Myometrial cell (primary cell): ENCODE data around the gene OR51Q1. TPM values are rescaled to one million over a fixed set of nuclear protein-coding genes. Genes with fewer than 3 reads are reported as not detected.

Experiments
- total RNA-seq: library from RNA; depleted of rRNA; stranded (reverse); fragments of >200 nt; gene quantifications from 2 replicates; pipeline ENCODE4 v1.2.3, GENCODE V29; 2015

The OR51Q1 gene, protein sequence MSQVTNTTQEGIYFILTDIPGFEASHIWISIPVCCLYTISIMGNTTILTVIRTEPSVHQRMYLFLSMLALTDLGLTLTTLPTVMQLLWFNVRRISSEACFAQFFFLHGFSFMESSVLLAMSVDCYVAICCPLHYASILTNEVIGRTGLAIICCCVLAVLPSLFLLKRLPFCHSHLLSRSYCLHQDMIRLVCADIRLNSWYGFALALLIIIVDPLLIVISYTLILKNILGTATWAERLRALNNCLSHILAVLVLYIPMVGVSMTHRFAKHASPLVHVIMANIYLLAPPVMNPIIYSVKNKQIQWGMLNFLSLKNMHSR
- not detected in 2 replicates for total RNA-seq

DNA sequence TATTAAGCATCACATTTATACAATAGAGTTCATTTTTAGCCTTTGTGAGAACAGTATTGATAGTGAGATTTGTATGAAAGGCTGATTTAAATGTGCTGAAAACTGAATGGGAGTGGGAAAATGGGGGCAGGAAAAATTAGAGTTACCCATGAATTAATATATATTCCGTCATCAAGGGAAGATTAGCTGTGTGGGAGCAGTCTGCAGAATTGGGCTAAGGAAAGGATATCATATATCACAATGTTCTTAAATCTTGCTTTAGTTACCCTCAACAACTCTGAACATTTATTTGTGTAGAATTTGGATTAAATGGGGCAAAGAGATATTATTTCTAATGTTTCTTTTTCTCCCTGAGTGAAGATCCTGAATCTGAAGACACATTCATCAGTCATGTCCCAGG is at the start of gene OR51Q1:
Gene OR51Q1, plus strand, starts transcription at position 301 of the 400 bp plus-strand sequence. Its CDS starts 90 bp downstream, at position 391.

DNA sequence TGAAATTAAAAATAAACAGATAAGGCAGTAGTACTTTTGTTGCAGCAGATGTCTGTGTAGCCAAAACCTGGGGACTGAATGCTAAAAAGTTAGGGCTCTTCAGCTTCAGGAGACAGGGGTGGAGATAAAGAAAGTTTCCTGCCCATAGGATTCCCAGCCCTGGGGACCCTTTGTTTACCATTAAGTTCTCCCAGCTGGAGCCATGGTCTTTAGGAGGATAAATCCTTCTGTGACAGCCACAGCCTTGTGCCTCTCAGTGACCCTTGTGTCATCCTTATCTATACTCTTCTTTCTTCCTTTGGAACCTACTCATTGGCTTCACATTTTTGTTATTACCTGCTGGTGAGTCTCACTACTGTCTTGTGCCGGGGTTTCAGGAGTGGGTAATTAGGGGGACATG is 38.3 kb upstream of the OR51Q1 start, which contains the start of gene OR51M1:
Gene OR51M1, plus strand, starts transcription at position 237 of the 400 bp plus-strand sequence. CDS start 5,587 bp downstream, outside the sequence.

DNA sequence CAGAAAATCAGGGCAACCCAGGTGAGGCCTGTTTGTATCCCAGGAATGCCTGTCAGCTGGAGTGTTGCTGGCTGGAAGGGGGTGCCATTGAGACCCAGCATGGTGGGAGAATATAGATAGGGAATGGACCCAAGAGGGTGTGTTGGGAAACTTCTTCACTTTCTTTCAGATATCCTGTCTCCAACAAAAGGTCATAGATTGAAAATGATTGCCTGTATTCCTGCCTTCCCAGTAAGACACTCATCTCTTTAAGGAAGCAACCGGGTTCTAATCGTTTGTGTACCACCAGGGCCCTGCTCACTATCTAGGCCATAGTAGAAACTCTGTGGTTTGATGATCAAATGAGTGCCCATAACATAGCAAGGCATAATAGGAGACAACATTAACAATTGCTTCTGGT is 19.5 kb downstream of the OR51Q1 start, which contains the start of gene OR51I1:
Gene OR51I1, minus strand, starts transcription at position 101 of the 400 bp plus-strand sequence. Its CDS starts 0 bp downstream, at position 101.

DNA sequence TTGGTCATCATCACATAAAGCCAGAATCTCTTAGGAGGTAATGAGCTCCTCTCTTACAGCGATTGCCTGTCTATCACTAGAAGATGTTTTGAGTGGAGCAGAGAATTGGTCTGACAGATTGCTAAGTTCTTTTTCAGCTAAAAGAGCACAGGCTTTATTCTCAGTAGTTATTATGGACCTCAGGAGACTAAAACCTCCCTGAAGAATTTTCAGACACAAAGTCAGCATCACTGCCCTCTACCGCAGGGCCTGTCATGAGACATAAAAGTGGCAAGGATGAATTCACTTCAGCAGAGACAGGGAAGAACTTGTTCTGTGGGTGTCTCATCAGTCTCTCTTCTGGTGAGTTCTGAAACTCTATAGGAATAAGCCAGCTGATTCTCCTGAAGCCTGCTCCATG is 27.1 kb downstream of the OR51Q1 start, which contains the start of gene OR51I2:
Gene OR51I2, plus strand, starts transcription at position 301 of the 400 bp plus-strand sequence. CDS start 4,166 bp downstream, outside the sequence.

Other genes starting within 250 kb of the OR51Q1 start
- gene OR51V1, start 221.4 kb upstream of the OR51Q1 start, total RNA-seq: not detected in 2 replicates
- gene HBB, start 195.0 kb upstream of the OR51Q1 start, total RNA-seq: not detected in 2 replicates
- gene HBD, start 187.6 kb upstream of the OR51Q1 start, total RNA-seq: 0.29 TPM in 1 of 2 replicates, not detected in the other
- not detected in 2 replicates for gene HBG1, start 172.3 kb upstream of the OR51Q1 start, total RNA-seq
- not detected in 2 replicates for gene HBG2, start 167.3 kb upstream of the OR51Q1 start, total RNA-seq
- gene HBE1, start 152.2 kb upstream of the OR51Q1 start, total RNA-seq: not detected in 2 replicates
- gene OR51B4, start 120.2 kb upstream of the OR51Q1 start, total RNA-seq: not detected in 2 replicates
- gene OR51B2, start 97.8 kb upstream of the OR51Q1 start, total RNA-seq: not detected in 2 replicates
- gene OR51B5, start 78.6 kb upstream of the OR51Q1 start, total RNA-seq: not detected in 2 replicates
- not detected in 2 replicates for gene OR51B6, start 70.6 kb upstream of the OR51Q1 start, total RNA-seq
- gene OR51M1, start 38.3 kb upstream of the OR51Q1 start, total RNA-seq: not detected in 2 replicates
- gene OR51I1, start 19.4 kb downstream of the OR51Q1 start, total RNA-seq: not detected in 2 replicates
- gene OR51I2, start 27.2 kb downstream of the OR51Q1 start, total RNA-seq: not detected in 2 replicates
- gene OR52D1, start 66.6 kb downstream of the OR51Q1 start, total RNA-seq: not detected in 2 replicates
- not detected in 2 replicates for gene UBQLN3, start 87.8 kb downstream of the OR51Q1 start, total RNA-seq
- gene UBQLNL, start 94.6 kb downstream of the OR51Q1 start, total RNA-seq: not detected in 2 replicates
- gene OR52H1, start 126.4 kb downstream of the OR51Q1 start, total RNA-seq: not detected in 2 replicates
- gene OR52B6, start 158.8 kb downstream of the OR51Q1 start, total RNA-seq: not detected in 2 replicates
- 7.1 and 8.6 TPM in 2 replicates for gene TRIM6, start 174.5 kb downstream of the OR51Q1 start, total RNA-seq
- 16.5 and 18.5 TPM in 2 replicates for gene TRIM34, start 202.9 kb downstream of the OR51Q1 start, total RNA-seq